ENCODE results near the gene GRID1.
"Not testable (repeated sequence)": the region's sequence is repeated elsewhere in the genome, so short reads cannot be mapped to it uniquely, and the experiment has no call there.

Gene GRID1

DNA sequence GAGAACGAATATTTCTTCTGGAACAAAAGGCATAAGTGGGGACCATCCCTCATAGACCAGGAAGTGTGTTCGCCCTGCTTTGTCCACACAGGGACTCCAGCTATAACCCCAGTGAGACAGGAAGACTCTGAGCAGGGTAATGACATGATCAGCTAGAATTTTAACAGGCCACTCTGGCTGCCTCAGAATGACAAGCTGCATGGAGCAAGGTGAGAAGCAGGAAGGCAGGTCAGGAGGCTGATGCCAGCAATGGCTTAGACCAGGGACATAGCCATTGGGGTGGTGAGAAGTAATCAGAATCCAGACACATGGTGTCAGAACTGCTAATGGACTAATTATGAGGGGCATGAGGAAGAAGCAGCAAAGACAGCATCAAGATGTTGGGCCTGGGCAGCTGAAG lies 264.6 kb downstream of the GRID1 start:
- intact Hi-C loops (cut with DNase I; ENCODE audit: low total_unique reads), result no loop called here
- Histone ChIP-seq H3K4me1 (no peaks in the 10 kb centered on the region), H3K4me3 (no peak overlapping the region), H3K27me3 (no peaks in the 10 kb centered on the region), H3K27ac (no peak overlapping the region), H3K9me3 (no peaks in the 10 kb centered on the region), H3K36me3 (no peaks in the 10 kb centered on the region)
- DNase-seq, result no peak
- TF ChIP-seq, protein P1, sequence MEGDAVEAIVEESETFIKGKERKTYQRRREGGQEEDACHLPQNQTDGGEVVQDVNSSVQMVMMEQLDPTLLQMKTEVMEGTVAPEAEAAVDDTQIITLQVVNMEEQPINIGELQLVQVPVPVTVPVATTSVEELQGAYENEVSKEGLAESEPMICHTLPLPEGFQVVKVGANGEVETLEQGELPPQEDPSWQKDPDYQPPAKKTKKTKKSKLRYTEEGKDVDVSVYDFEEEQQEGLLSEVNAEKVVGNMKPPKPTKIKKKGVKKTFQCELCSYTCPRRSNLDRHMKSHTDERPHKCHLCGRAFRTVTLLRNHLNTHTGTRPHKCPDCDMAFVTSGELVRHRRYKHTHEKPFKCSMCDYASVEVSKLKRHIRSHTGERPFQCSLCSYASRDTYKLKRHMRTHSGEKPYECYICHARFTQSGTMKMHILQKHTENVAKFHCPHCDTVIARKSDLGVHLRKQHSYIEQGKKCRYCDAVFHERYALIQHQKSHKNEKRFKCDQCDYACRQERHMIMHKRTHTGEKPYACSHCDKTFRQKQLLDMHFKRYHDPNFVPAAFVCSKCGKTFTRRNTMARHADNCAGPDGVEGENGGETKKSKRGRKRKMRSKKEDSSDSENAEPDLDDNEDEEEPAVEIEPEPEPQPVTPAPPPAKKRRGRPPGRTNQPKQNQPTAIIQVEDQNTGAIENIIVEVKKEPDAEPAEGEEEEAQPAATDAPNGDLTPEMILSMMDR (IDR thresholded peaks at IDR 0.05), result no peak

DNA sequence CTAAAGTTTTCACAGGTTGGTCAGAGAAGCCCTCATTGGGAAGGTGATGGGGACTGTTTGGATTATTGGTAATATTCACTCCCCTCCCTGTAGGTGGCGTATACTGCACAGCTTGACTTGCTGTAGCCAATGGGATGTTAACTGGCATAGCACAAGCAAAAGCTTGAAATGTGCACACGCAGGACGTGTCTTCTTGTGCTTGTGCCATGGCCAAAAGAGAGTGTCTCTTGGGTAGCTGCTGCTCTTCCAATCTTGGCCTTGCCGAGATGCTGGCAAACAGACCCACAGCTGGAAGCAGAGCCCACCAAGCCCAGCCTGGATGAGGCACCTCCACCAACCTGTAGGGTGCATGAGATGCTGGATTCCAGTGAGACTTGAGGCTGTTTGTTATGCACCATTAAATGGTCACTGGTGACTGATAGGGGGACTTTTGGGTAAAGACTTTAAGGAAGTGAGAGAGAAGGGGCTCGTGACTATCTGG lies 266.0 kb downstream of the GRID1 start:
- no peak overlapping the region for H3K4me3 ChIP-seq
- H3K4me1 ChIP-seq, result no peaks in the 10 kb centered on the region
- no peak overlapping the region for H3K27ac ChIP-seq
- no peak for DNase-seq
- TF ChIP-seq, protein P1 (IDR thresholded peaks at IDR 0.05), result no peak
- H3K36me3 ChIP-seq, result no peaks in the 10 kb centered on the region
- no peaks in the 10 kb centered on the region for H3K27me3 ChIP-seq
- intact Hi-C loops (cut with DNase I; ENCODE audit: low total_unique reads), result no loop called here
- H3K9me3 ChIP-seq, result no peaks in the 10 kb centered on the region

DNA sequence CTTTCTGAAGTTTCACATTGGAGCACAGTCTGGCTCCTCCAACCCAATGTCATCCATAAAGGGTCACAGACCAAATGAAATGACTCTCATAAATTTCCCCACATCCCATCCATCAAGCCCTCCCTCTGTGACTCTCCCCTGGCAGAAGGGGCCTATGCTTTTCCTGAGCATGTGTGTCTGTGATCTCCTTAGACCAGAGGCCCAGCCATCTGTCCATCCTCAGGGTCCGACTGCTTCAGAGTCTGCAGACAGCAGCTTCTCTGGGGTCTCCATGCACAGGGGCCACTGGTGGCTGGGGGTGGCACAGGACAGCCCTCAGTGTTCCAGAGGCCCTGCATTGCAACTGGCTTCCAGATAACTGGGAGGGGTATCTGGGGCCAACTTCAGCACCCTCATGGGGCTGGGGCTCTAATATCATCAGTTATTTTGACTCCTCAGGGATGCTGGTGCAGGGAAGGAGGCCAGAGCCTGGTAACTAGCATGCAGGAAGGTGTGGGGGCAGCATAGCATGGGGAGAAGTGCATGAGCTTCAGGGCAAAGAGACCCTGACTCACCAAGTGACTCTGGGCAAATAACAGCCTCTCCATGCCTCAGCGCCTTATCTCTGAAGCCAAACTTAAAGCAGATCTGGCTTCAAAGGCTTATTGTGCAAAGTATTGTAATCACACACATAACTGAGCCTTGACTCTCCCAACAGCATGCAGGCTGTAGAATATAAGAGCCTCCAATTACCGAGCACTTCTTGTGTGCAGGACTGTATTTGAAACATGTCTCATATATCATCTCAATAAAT lies 266.9 kb downstream of the GRID1 start:
- Histone ChIP-seq H3K9me3 (no peaks in the 10 kb centered on the region), H3K4me1 (no peaks in the 10 kb centered on the region), H3K27ac (no peak overlapping the region), H3K27me3 (no peaks in the 10 kb centered on the region), H3K4me3 (no peak overlapping the region), H3K36me3 (no peaks in the 10 kb centered on the region)
- TF ChIP-seq, protein P1 (IDR thresholded peaks at IDR 0.05), result no peak
- intact Hi-C loops (cut with DNase I; ENCODE audit: low total_unique reads), result no loop called here
- no peak for DNase-seq

DNA sequence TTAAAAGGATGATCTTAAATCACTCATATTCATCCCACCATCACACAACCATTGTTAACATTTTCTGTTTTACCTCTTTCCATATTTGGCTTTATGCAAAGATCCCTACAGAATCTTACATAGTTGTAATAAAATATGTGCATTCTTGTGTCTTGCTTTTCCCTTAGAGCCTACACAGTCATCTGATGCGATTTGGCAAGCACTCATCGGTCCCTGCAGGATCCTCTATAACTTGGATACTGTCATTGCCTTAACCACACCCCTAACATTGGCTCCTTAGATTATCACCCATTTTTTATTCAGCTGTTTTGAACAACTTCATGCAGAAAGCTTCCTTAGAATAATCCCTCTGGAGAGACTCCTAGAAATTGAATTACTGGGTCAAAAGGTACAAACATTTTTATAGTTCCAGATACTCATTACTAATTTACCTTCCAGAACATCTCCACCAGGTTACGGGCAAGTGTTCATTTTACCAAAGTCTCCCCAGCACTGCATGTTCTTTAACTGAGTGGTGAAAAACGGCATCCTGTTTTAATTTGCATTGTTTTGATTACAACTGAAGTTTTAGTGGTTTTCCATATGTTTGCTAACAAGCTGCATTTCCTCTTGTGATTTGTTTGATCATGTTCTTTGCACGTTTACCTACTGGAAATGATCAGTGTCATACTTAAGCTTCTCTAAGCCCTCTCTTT lies 268.3 kb downstream of the GRID1 start:
- intact Hi-C loops (cut with DNase I; ENCODE audit: low total_unique reads), result no loop called here
- Histone ChIP-seq H3K36me3 (no peaks in the 10 kb centered on the region), H3K27me3 (no peaks in the 10 kb centered on the region), H3K9me3 (no peaks in the 10 kb centered on the region), H3K4me3 (no peak overlapping the region), H3K4me1 (no peaks in the 10 kb centered on the region), H3K27ac (no peak overlapping the region)
- no peak for DNase-seq
- TF ChIP-seq, protein P1 (IDR thresholded peaks at IDR 0.05), result no peak

DNA sequence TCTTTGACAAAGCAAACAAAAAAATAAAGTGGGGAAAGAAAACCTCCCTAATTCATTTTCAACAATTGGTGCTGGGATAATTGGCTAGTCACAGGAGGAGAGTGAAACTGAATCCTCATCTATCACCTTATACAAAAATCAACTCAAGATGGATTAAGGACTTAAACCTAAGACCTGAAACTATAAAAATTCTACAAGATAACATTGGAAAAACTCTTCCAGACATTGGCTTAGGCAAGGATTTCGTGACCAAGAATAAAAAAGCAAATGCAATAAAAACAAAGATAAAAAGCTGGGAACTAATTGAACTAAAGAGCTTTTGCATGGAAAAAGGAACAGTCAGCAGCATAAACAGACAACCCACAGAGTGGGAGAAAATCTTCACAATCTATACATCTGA lies 271.5 kb downstream of the GRID1 start:
- H3K27me3 ChIP-seq; H3K36me3 ChIP-seq; H3K9me3 ChIP-seq; H3K27ac ChIP-seq; H3K4me1 ChIP-seq; DNase-seq; intact Hi-C loops (cut with DNase I; ENCODE audit: low total_unique reads); H3K4me3 ChIP-seq: not testable (repeated sequence)

DNA sequence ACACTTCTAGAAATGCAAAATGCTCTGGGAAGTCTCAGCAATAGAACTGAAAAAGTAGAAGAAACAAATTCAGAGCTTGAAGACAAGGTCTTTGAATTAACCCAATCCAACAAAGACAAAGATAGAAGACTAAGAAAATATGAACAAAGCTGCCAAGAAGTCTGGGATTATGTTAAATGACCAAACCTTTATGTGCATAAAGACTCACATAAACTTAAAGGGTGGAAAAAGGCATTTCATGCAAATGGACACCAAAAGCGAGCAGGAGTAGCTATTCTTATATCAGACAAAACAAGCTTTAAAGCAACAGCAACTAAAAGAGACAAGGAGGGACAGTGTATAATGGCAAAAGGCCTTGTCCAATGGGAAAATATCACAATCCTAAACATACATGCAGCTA lies 274.3 kb downstream of the GRID1 start:
- H3K4me3 ChIP-seq; H3K27ac ChIP-seq; DNase-seq; H3K4me1 ChIP-seq; H3K9me3 ChIP-seq; H3K27me3 ChIP-seq; intact Hi-C loops (cut with DNase I; ENCODE audit: low total_unique reads); H3K36me3 ChIP-seq: not testable (repeated sequence)
